Left renal cortex interstitium (tissue), 4 donors: ENCODE data around the gene GRIN2A. TPM values are rescaled to one million over a fixed set of nuclear protein-coding genes. Genes with fewer than 3 reads are reported as not detected.

Experiments used
- DNase-seq, 4 donors: peaks; one replicate each; pipeline ENCODE4 v3.0.0-alpha.2; 2013; ENCODE audit warnings: low read depth in 4 of 4, low spot score in 2 of 4, missing footprints in 1 of 4
- polyA plus RNA-seq, 4 donors: library from polyadenylated mRNA; unstranded; fragments of 120-200 nt; gene quantifications; one replicate each; pipeline ENCODE4 v1.2.1, GENCODE V29; 2013; ENCODE audit not compliant: insufficient read length in 4 of 4

The GRIN2A gene
- polyA plus RNA-seq, 4 donors = 3.7 to 7.2 (median 5.3) TPM

- DNase-seq = no peak
These were observed 91.4 kb downstream of the GRIN2A start for GRCh38 chr16:10090816-10091215.

- DNase-seq = no peak
These were observed 93.8 kb downstream of the GRIN2A start for GRCh38 chr16:10088380-10088793.

- DNase-seq = no peak
These were observed 95.1 kb downstream of the GRIN2A start for GRCh38 chr16:10087151-10087550.

- DNase-seq = no peak
These were observed 95.6 kb downstream of the GRIN2A start for GRCh38 chr16:10086620-10087019.

- no peak for DNase-seq
These were observed 97.0 kb downstream of the GRIN2A start for GRCh38 chr16:10085078-10085798.

GRCh38 chr16:10083301-10083700 lies 98.9 kb downstream of the GRIN2A start:
- no peak for DNase-seq

- no peak for DNase-seq
These were observed 100.9 kb downstream of the GRIN2A start for GRCh38 chr16:10081201-10081940.

- DNase-seq = no peak
These were observed 102.0 kb downstream of the GRIN2A start for GRCh38 chr16:10080051-10080772.

- no peak for DNase-seq
These were observed 103.7 kb downstream of the GRIN2A start for GRCh38 chr16:10078541-10078949.

- DNase-seq = no peak
These were observed 104.4 kb downstream of the GRIN2A start for GRCh38 chr16:10077861-10078260.

GRCh38 chr16:10076037-10076436 lies 106.2 kb downstream of the GRIN2A start:
- no peak for DNase-seq

- DNase-seq = no peak
These were observed 111.6 kb downstream of the GRIN2A start for GRCh38 chr16:10070591-10070990.

GRCh38 chr16:10069374-10069773 lies 112.9 kb downstream of the GRIN2A start:
- DNase-seq = no peak

- DNase-seq = no peak
These were observed 114.4 kb downstream of the GRIN2A start for GRCh38 chr16:10067835-10068234.

- DNase-seq = no peak
These were observed 114.8 kb downstream of the GRIN2A start for GRCh38 chr16:10067406-10067805.

- DNase-seq = no peak
These were observed 117.2 kb downstream of the GRIN2A start for GRCh38 chr16:10065019-10065418.

GRCh38 chr16:10048850-10049249 lies 133.4 kb downstream of the GRIN2A start:
- no peak for DNase-seq

- no peak for DNase-seq
These were observed 136.3 kb downstream of the GRIN2A start for GRCh38 chr16:10045947-10046346.

- no peak for DNase-seq
These were observed 136.9 kb downstream of the GRIN2A start for GRCh38 chr16:10045291-10045775.

GRCh38 chr16:10040136-10041080 lies 141.8 kb downstream of the GRIN2A start:
- no peak for DNase-seq
